Raji (cell line): ENCODE results near the gene PRKCA.

Experiments
- POLR2A ChIP-seq: IDR thresholded peaks from 2 replicates; pipeline ENCODE4 v1.6.1; 2011; ENCODE audit warnings: low read depth, low read length, control low read depth; ENCODE audit not compliant: insufficient read depth

Gene PRKCA

DNA sequence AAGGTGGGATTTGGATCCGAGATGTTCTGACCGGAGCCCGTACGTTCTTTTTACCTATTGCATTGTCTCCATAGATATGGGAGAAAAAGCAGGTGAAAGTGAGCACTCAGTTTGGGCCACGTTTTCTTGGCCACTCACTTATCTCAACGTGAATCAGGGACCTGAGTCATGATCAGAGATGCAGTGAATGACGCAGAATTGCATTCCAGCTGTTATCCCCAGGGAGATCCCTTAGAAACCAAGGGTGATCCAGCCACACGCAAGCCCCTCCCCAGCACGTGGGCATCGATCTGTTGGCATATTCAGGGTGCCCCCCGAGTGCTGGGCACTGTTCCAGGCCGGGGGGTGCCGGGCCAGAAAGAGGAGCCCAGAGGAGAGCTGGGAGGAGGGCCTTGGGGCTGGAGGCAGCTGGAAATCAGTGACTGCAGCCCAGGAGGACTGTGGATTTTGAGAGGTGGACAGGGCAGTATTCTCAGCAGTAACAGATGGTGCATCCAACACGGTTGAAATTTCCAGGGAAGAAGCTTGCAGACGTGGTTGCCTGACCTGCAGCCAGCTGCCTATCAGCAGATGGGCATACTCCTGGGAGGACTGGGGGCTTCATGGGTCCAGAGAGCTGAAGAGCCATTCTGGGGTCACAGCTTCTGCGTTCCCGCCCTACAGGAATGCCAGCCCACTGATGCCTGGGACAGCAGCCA, 445.3 kb downstream of the PRKCA start:
- no peak for TF ChIP-seq POLR2A

GRCh38 chr17:66748578-66748977, 446.2 kb downstream of the PRKCA start:
- no peak for TF ChIP-seq POLR2A

GRCh38 chr17:66749217-66749832, 446.9 kb downstream of the PRKCA start:
- no peak for TF ChIP-seq POLR2A

DNA sequence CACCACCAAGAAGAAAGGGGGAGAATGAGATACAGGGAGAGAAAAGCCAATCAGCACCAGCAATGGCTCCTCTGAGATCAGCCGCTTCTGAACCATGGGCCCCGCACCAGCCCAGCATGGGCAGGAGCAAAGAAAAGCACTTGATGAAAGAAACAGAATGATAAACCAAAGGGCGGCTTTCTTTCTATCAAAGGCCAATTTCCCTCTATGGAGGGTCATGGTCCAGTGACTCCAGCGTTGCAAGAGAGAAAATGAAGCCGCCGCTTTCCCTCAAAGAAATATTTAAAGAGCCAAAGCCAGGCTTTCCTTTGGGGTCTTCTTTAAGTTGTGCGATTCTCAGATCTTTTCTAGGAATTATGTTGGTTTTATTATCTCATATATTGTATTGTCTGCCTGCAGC, 447.7 kb downstream of the PRKCA start:
- no peak for TF ChIP-seq POLR2A

DNA sequence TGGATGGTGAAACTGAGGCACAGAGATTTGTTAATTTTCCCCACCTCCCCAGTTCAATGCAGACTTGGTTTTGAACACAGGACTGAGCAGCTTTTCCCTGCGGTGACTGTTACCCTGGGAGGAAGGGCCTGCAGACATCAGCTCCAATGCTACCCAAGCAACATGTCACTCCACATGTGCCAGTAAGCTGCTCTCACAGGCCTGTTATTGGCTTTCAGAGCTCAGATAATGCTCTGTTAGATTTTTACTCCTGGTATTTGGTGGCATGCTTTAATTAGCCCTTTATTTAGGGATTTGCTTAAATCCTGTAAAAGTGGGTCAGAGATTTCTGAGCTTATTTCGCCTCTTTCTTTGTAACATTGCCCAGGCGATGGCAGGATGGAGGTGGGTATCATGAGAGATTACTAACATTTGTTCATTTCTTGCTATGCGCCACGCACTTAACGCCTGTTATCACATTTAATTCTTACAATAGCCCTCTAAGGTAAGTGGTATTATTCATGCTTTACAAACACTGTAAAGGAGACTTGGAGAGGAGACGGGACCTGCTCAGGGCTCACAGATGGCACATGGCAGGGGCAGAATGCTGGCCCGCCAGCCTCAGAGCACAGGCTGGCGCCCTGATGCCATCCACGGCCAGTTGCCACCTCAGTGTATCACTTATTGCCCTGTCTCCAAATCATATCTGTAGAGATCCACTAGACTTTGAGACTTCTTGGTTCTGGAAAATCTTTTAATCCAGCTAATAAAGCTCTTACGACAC, 448.5 kb downstream of the PRKCA start:
- TF ChIP-seq POLR2A: no peak

- no peak for TF ChIP-seq POLR2A
Observed at GRCh38 chr17:66751771-66752170, 449.4 kb downstream of the PRKCA start.

GRCh38 chr17:66752411-66752810, 450.0 kb downstream of the PRKCA start:
- no peak for TF ChIP-seq POLR2A

GRCh38 chr17:66753126-66753920, 450.9 kb downstream of the PRKCA start:
- TF ChIP-seq POLR2A: no peak

GRCh38 chr17:66755101-66755943, 452.9 kb downstream of the PRKCA start:
- TF ChIP-seq POLR2A: no peak

DNA sequence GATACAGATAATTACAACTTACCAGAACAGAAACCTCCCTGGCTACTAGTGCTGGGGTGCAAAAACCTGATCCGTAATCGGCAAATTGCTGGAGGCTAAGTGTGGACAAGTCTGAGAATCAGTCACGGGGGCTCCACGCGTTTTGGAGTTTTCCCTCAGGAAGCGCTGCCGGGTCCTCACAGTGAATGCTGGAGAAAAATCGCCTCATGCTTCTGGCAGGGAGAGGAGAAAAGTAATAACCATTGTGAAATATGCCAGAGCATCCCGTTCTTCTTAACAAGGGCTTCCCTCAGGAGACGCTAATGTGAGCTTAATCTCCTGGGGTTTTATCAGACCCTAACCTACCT, 453.5 kb downstream of the PRKCA start:
- TF ChIP-seq POLR2A: no peak

DNA sequence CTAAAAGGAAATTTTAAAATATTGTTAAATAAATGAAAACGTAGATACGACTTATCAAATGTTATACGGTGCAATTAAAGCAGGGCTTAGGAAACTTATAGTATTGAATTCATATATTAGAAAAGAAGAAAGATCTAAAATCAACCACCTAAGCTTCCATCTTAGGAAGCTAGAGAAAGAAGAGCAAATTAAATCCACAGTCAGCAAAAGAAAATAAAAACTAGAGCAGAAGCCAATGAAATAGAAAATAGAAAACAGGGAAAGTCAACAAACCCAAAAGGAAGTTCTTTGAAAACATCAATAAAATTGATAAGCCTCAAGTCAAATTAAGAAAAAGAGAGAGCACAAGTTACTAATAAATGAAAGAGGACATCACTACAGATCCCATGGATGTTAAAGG, 457.9 kb downstream of the PRKCA start:
- no peak for TF ChIP-seq POLR2A

GRCh38 chr17:66762276-66762675, 459.9 kb downstream of the PRKCA start:
- no peak for TF ChIP-seq POLR2A

GRCh38 chr17:66763056-66763455, 460.6 kb downstream of the PRKCA start:
- TF ChIP-seq POLR2A: no peak

GRCh38 chr17:66764506-66764905, 462.1 kb downstream of the PRKCA start:
- no peak for TF ChIP-seq POLR2A
